PC-3 (cell line): Measurements from ENCODE around the gene RANBP3. TPM values are rescaled to one million over a fixed set of nuclear protein-coding genes. Genes with fewer than 3 reads are reported as not detected.

ENCODE experiments used
- ATAC-seq: fragments of 200-7000 bp; cut with Tn5 transposase; 2 replicates; pipeline ENCODE4 v1.9.1; 2020; ENCODE audit warnings: mild to moderate bottlenecking, moderate library complexity
- BruUV-seq: library from RNA; stranded (reverse); fragments of 400-500 nt; replicated peaks from 2 replicates; lab custom pipeline; 2021; lab: Mats Ljungman, UMichigan
- CTCF ChIA-PET: fragments of 300-600 bp; sonication (Branson Sonifier 250); formaldehyde crosslinking; loops from one replicate; lab custom pipeline; 2022; ENCODE audit warnings: antibody characterized with exemption; lab: Charles Lee
- POLR2A ChIA-PET: fragments of 300-600 bp; sonication (Branson Sonifier 250); formaldehyde crosslinking; loops from one replicate; lab custom pipeline; 2022; ENCODE audit warnings: antibody characterized with exemption; ENCODE audit not compliant: unreplicated experiment; lab: Charles Lee
- DNase-seq: peaks from one replicate; pipeline ENCODE4 v3.0.0-alpha.2; 2015
- H2AFZ ChIP-seq: fragments of 300-600 bp; sonication (generic); 2 replicates; pipeline ENCODE4 v1.6.0; 2016; ENCODE audit warnings: antibody characterized with exemption, low read length
- H3F3A ChIP-seq: fragments of 300-600 bp; sonication (generic); one replicate; pipeline ENCODE4 v1.6.0; 2017; ENCODE audit warnings: antibody characterized with exemption, low read length, control low read depth, mild to moderate bottlenecking; ENCODE audit not compliant: unreplicated experiment
- H3K27ac ChIP-seq: fragments of 300-600 bp; sonication (generic); 2 replicates; pipeline ENCODE4 v1.5.1; 2016; ENCODE audit warnings: mild to moderate bottlenecking, low read length
- H3K27me3 ChIP-seq: fragments of 300-600 bp; sonication (generic); 2 replicates; pipeline ENCODE4 v1.6.1; 2016; ENCODE audit warnings: low read length, mixed read lengths
- H3K36me3 ChIP-seq: fragments of 300-600 bp; sonication (generic); 2 replicates; pipeline ENCODE4 v1.6.1; 2016; ENCODE audit warnings: low read depth, mixed run types, low read length, mixed read lengths
- H3K4me1 ChIP-seq: fragments of 300-600 bp; sonication (generic); 2 replicates; pipeline ENCODE4 v1.5.1; 2016; ENCODE audit warnings: low read length; ENCODE audit not compliant: insufficient read depth
- H3K4me2 ChIP-seq: fragments of 300-600 bp; sonication (generic); 2 replicates; pipeline ENCODE4 v1.6.0; 2016; ENCODE audit warnings: low read length
- H3K4me3 ChIP-seq: fragments of 300-600 bp; sonication (generic); 2 replicates; pipeline ENCODE4 v1.5.1; 2016; ENCODE audit warnings: mild to moderate bottlenecking, low read length, mixed read lengths
- H3K79me2 ChIP-seq: fragments of 300-600 bp; sonication (generic); 2 replicates; pipeline ENCODE4 v1.6.1; 2017; ENCODE audit warnings: low read length, mixed read lengths
- H3K9ac ChIP-seq: fragments of 300-600 bp; sonication (generic); 2 replicates; pipeline ENCODE4 v1.6.0; 2016; ENCODE audit warnings: mild to moderate bottlenecking, low read length
- H3K9me2 ChIP-seq: fragments of 300-600 bp; sonication (generic); replicated peaks from 2 replicates; pipeline ENCODE4 v1.6.1; 2016; ENCODE audit warnings: mixed run types, low read length, mixed read lengths
- H3K9me3 ChIP-seq: fragments of 300-600 bp; sonication (generic); 2 replicates; pipeline ENCODE4 v1.6.1; 2016; ENCODE audit warnings: low read length, mixed read lengths
- H4K20me1 ChIP-seq: fragments of 300-600 bp; sonication (generic); 2 replicates; pipeline ENCODE4 v1.6.1; 2016; ENCODE audit warnings: low read length, mixed read lengths
- CTCF ChIP-seq: fragments of 300-600 bp; sonication (generic); conservative IDR thresholded peaks from 2 replicates; pipeline ENCODE4 v1.5.1; 2017; ENCODE audit warnings: antibody characterized with exemption, low read depth, mild to moderate bottlenecking, low read length
- EZH2 ChIP-seq: fragments of 300-600 bp; sonication (generic); IDR thresholded peaks from one replicate; pipeline ENCODE4 v1.6.1; 2017; ENCODE audit warnings: antibody characterized with exemption, mild to moderate bottlenecking, low read length; ENCODE audit not compliant: unreplicated experiment
- EZH2phosphoT487 ChIP-seq: fragments of 300-600 bp; sonication (generic); IDR thresholded peaks from 2 replicates; pipeline ENCODE4 v1.6.1; 2018; ENCODE audit warnings: mild to moderate bottlenecking, antibody characterized with exemption, low read length, borderline replicate concordance
- intact Hi-C: fragments of 100-400 bp; cut with micrococcal nuclease; formaldehyde crosslinking; loops from 2 replicates; pipeline ENCODE4 v1.9.0; 2023
- total RNA-seq: library from RNA; depleted of rRNA; stranded (reverse); fragments of >200 nt; gene quantifications from 2 replicates; pipeline ENCODE4 v1.2.3, GENCODE V29; 2014

Gene RANBP3
- total RNA-seq, 1 experiment from 2014 or later, result 114 TPM

GRCh38 chr19:5971714-5972354 is 6.1 kb downstream of the RANBP3 start:
- Histone ChIP-seq H3K4me2 (no peak overlapping the region), H4K20me1 (peaks cover 74% of the 10 kb centered on the region), H3K36me3 (peaks cover 36% of the 10 kb centered on the region; the same call in 1 of the 2 replicates), H3K4me1 (peaks cover 25% of the 10 kb centered on the region), H3K79me2 (peaks cover 100% of the 10 kb centered on the region), H3K4me3 (no peak overlapping the region), H3K27me3 (no peaks in the 10 kb centered on the region), H3K9me2 (no peaks in the 10 kb centered on the region), H3F3A (no peaks in the 10 kb centered on the region), H3K9ac (no peak overlapping the region), H3K27ac (no peak overlapping the region), H2AFZ (no peak overlapping the region), H3K9me3 (no peaks in the 10 kb centered on the region)
- TF ChIP-seq CTCF (no peak), EZH2phosphoT487 (no peak), EZH2 (no peak)
- ChIA-PET CTCF (no interaction called here), POLR2A (no interaction called here)
- no TSS peak for BruUV-seq
- intact Hi-C loops, result no loop called here
- no peak for ATAC-seq
- no peak for DNase-seq

GRCh38 chr19:5969476-5969875 is 8.5 kb downstream of the RANBP3 start:
- no peak overlapping the region for H3K27ac ChIP-seq
- H3K4me1 ChIP-seq, result 0 out of 2 replicates have a peak, but pooled peaks cover 2% of the 10 kb centered on the region
- H3K4me2 ChIP-seq, result no peak overlapping the region
- H4K20me1 ChIP-seq, result peaks cover 74% of the 10 kb centered on the region
- no peak overlapping the region for H3K4me3 ChIP-seq
- no peak overlapping the region for H3K9ac ChIP-seq
- no peak for TF ChIP-seq CTCF
- ChIA-PET CTCF (no interaction called here), POLR2A (interaction anchor here (0.6 kb wide), 1 partner anchor 174 kb away, joined by 10 read pairs; no protein-coding TSS in a partner anchor)
- peaks cover 100% of the 10 kb centered on the region for H3K79me2 ChIP-seq
- no peak overlapping the region for H2AFZ ChIP-seq
- H3K36me3 ChIP-seq, result peaks cover 44% of the 10 kb centered on the region; the same call in 1 of the 2 replicates
- H3K9me2 ChIP-seq, result no peaks in the 10 kb centered on the region
- H3K27me3 ChIP-seq, result no peaks in the 10 kb centered on the region
- BruUV-seq, result no TSS peak
- H3K9me3 ChIP-seq, result no peaks in the 10 kb centered on the region
- ATAC-seq (no peak), DNase-seq (no peak)
- no peaks in the 10 kb centered on the region for H3F3A ChIP-seq
- intact Hi-C loops, result no loop called here
